Activated naive CD8-positive, alpha-beta T cell treated with anti-CD3 and anti-CD28 coated beads, Interleukin-2, amount 50 U/mL, for 24 hours (primary cell): Measurements from ENCODE around the gene PAPPA.

Experiments
- ATAC-seq: fragments of 150-1000 bp; cut with Tn5 transposase; one replicate; pipeline ENCODE4 v1.10.0; 2021
- DNase-seq: peaks from one replicate; pipeline ENCODE4 v3.0.0; 2021
- H3K27ac Mint-ChIP-seq: one replicate; pipeline ENCODE4 v1.8.0; 2021; ENCODE audit warnings: mild to moderate bottlenecking, mixed read lengths
- H3K27me3 Mint-ChIP-seq: one replicate; pipeline ENCODE4 v1.8.0; 2021; ENCODE audit warnings: mixed read lengths
- H3K36me3 Mint-ChIP-seq: one replicate; pipeline ENCODE4 v1.8.0; 2021; ENCODE audit warnings: low read depth, mixed read lengths
- H3K4me1 Mint-ChIP-seq: one replicate; pipeline ENCODE4 v1.8.0; 2021; ENCODE audit warnings: mixed read lengths
- H3K4me3 Mint-ChIP-seq: one replicate; pipeline ENCODE4 v1.8.0; 2021; ENCODE audit warnings: mild to moderate bottlenecking, moderate library complexity, mixed read lengths
- H3K9me3 Mint-ChIP-seq: one replicate; pipeline ENCODE4 v1.8.0; 2021; ENCODE audit warnings: mixed read lengths

PAPPA gene

DNA sequence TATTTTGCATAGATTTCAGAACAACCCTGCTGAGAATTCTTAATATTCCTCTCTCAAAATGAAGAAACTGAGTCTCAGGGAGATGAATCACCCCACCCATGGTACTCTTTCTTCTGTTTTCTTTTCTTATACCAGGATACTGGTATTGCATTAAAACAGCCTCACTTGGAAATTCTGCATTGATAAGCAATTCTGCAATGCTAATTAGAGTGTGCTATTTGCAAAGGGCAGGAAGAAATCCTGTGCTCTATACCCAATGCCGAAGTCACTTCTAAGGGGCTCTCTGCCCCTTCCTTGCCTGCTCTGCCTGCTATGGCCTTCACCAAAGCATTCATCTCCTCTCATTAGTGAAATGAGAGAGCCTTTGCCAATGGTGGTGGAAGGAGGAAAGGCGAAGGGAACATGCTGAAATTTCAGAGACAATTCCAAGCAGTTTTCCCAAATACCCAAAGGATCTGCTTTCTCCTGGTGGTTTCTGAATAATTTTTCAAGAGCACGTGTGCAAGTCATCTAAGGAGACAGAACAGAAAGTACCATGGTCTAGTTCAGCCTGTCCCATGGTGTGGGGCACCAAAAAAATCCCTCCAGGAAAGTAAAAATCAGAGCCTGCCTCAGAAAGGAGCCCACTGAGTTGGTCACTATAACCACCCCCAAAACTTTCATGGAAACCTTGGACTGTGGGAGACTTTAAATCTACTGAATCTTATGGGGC lies 156.5 kb downstream of the PAPPA start:
- Mint-ChIP-seq H3K9me3 (no peaks in the 10 kb centered on the region), H3K27me3 (peaks cover 2% of the 10 kb centered on the region), H3K4me3 (no peak overlapping the region), H3K4me1 (no peaks in the 10 kb centered on the region), H3K36me3 (no peaks in the 10 kb centered on the region), H3K27ac (no peak overlapping the region)
- no peak for DNase-seq
- no peak for ATAC-seq

DNA sequence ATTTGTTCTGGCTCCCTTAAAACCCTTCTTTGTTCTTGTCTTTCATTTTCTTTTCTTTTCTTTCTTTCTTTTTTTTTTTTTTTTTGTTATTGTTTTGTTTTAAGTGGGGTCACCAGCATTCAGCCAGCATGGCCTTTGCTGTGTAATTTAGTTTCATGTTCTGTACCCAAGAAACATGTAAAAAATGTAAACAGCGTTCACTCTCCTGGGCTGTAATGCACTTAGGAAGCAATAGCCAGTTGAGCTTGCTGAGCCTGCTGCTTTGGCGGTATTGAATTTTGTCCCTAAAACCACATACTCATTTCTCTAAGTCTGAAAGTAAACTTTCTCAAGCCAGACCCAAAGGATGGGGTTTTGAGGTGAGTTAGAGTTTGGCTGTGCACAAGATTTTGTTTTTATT lies 158.6 kb downstream of the PAPPA start:
- Mint-ChIP-seq H3K9me3 (no peaks in the 10 kb centered on the region), H3K4me1 (no peaks in the 10 kb centered on the region), H3K27me3 (peaks cover 2% of the 10 kb centered on the region), H3K4me3 (no peak overlapping the region), H3K27ac (no peak overlapping the region), H3K36me3 (no peaks in the 10 kb centered on the region)
- ATAC-seq (no peak), DNase-seq (no peak)

DNA sequence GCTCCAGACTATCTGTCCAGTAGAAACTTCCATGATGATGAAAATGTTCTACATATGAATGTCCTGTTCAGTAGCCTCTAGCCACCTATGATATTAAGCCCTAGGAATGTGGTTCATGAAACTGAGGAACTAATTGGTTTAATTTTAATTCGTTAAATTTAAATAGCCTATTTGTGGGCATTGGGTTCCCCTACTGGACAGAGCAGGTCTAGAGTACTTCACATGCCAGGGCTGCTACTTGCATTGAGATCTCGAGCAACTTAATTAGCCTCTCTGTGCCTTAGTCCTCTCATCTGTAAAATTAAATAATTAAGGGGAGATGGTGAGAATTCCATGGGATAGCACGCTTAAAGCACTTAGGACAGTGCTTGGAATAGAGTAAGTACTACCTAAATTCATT lies 160.0 kb downstream of the PAPPA start:
- ATAC-seq: no peak
- Mint-ChIP-seq H3K4me3 (no peak overlapping the region), H3K36me3 (no peaks in the 10 kb centered on the region), H3K27me3 (peaks cover 2% of the 10 kb centered on the region), H3K27ac (no peak overlapping the region), H3K9me3 (no peaks in the 10 kb centered on the region), H3K4me1 (no peaks in the 10 kb centered on the region)
- DNase-seq: no peak

DNA sequence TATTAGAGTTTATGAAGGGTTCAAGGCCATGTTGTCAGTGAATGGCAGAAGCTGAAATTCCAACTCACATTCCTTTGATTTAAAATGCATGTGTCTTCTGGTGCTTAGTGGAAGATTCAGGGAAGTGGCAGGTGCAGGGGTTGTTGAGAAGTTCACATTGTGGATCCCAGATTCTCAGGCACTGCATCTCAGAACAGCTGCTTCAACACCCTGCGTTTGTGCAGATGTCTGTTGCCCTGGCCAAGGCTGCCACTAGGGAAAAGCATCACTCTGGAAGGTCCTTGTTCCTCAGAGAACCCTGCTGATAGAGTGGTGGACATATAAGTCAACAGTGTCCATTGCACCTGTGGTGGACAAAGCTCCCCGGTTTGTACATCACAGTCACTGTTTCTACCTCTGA lies 162.7 kb downstream of the PAPPA start:
- ATAC-seq: no peak

DNA sequence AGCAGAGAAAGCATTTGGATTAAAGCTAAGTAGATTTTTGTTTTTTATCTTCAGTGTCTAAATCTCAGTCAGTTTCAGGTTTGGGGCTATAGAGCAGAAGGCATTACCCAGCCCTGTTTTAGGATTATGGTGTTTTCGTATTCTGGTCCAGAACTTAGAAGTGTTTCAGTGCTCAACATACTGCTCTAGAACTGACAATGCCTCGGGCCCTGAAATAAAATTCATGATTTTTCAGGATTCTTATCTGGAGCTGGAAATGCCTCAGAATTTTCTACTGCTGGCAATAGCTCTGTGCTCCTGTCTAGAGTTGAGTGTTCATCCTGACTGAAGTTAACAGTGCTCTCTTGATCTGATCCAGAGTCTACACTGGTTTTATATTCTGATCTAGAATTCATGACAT lies 163.9 kb downstream of the PAPPA start:
- Mint-ChIP-seq H3K4me1 (no peaks in the 10 kb centered on the region), H3K4me3 (no peak overlapping the region), H3K27me3 (no peaks in the 10 kb centered on the region), H3K36me3 (no peaks in the 10 kb centered on the region), H3K27ac (no peak overlapping the region), H3K9me3 (no peaks in the 10 kb centered on the region)
- DNase-seq (no peak), ATAC-seq (no peak)

More for the DNA sequence above, 162.7 kb downstream of the PAPPA start:
- H3K27me3 Mint-ChIP-seq: no peaks in the 10 kb centered on the region
- no peaks in the 10 kb centered on the region for H3K9me3 Mint-ChIP-seq
- H3K4me1 Mint-ChIP-seq: no peaks in the 10 kb centered on the region
- DNase-seq: no peak
- no peak overlapping the region for H3K27ac Mint-ChIP-seq
- H3K4me3 Mint-ChIP-seq: no peak overlapping the region
- H3K36me3 Mint-ChIP-seq: no peaks in the 10 kb centered on the region

DNA sequence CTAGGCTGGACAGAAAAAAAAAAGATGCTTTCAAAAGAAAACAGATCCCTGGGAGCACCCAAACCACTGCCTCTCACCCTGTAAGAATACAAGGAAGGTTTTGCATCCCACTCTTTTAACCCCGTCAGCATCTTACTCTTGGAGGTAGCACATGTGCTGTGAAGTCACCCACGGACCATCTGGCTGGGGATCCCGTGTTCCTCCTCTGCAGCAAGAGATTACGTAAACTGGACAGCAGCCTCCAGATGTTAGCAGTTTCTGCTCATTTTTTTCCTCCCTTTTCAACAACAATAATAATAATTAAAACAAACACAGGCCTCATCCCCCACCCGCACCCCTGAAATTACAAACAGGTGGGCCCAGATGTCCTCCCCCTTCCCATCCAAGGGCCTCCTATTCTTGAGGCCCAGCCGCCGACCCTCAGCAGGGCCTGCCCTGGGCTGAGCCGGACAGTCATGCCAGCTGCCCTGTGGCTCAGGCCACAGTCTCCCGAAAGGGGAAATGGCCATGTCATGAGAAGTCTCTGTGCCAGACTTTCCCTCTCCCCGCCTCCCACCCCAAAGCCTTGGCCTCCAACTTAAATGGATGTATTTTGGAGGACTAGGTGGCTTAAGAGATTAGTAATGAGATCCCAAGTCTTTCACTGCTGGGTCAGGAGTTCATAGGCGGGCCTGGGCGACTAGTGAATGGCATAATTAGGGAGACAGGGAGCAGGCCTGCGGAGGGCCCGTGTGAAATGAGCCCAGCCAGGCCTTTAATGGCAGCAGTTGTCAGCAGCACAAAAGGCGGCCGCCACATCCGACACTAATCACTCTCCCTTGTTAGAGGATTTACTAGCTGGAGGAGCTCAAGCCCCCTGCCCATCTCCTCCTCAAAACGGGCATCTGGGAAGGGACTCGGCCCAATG lies 165.1 kb downstream of the PAPPA start:
- no peak overlapping the region for H3K4me3 Mint-ChIP-seq
- H3K9me3 Mint-ChIP-seq: no peaks in the 10 kb centered on the region
- no peaks in the 10 kb centered on the region for H3K27me3 Mint-ChIP-seq
- H3K4me1 Mint-ChIP-seq: no peaks in the 10 kb centered on the region
- no peaks in the 10 kb centered on the region for H3K36me3 Mint-ChIP-seq
- ATAC-seq (no peak), DNase-seq (no peak)
- H3K27ac Mint-ChIP-seq: no peak overlapping the region

DNA sequence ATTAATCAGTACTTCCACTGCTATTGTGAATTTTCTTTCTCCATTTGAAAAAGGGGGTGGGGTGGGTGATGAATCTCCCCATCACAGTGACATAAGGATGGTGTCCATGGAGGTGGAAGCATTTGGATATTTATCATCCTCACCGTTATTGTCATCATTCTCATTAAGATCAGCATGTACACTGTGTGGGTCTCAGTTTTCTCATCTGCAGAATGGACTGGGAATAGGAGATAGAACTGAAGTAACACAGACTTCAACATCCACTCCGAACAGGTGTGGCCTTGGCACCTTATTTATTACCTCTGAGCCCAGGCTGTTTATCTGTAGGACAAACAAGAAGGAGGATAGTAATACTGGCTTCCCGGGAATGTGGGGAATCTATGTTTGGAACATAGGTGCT lies 165.9 kb downstream of the PAPPA start:
- H3K27ac Mint-ChIP-seq: no peak overlapping the region
- peaks cover under 1% of the 10 kb centered on the region for H3K27me3 Mint-ChIP-seq
- H3K36me3 Mint-ChIP-seq: no peaks in the 10 kb centered on the region
- H3K4me3 Mint-ChIP-seq: no peak overlapping the region
- ATAC-seq (no peak), DNase-seq (no peak)
- H3K9me3 Mint-ChIP-seq: no peaks in the 10 kb centered on the region
- no peaks in the 10 kb centered on the region for H3K4me1 Mint-ChIP-seq

DNA sequence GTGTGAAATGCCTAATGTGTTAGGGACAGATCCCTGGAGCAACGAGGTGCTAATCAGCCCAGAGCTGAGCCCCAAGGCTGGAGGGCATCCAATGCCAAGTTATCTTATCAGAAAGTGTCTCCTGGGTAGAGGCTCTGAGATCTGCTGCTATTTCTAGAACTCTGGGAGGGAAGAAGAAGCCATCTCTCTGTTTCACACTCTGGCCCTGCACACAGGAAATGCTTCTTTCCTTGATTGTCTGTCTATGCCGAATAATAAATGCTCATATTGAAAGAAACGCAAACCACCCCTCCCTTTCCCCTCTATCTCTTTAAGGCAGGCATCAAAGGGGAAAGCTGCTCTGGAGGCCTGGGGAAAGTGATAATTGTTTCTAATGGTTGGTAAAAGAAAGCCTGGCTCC lies 166.7 kb downstream of the PAPPA start:
- H3K4me1 Mint-ChIP-seq: no peaks in the 10 kb centered on the region
- H3K27ac Mint-ChIP-seq: no peak overlapping the region
- no peaks in the 10 kb centered on the region for H3K9me3 Mint-ChIP-seq
- H3K4me3 Mint-ChIP-seq: no peak overlapping the region
- no peaks in the 10 kb centered on the region for H3K36me3 Mint-ChIP-seq
- ATAC-seq: no peak
- no peak for DNase-seq
- H3K27me3 Mint-ChIP-seq: peaks cover 2% of the 10 kb centered on the region

DNA sequence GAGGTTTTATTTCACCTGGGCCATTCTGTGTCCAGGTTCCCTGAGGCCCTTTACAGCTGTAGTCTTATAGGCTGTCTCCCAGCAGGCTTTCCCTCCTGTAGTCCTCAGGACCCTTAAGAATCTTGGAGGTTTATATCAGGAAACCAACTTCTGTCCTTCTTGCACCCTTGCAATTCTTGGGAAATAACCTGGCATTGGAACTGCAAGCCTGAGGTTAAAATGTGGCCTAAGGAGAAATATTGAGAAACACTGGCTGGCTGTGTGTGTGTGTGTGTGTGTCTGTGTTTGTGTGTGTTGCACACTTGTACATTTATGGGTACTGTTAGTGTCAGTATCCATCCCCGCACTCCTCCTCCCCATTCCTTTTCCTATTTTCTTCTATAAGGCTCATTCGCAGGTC lies 168.9 kb downstream of the PAPPA start:
- Mint-ChIP-seq H3K27ac (no peak overlapping the region), H3K9me3 (no peaks in the 10 kb centered on the region), H3K36me3 (no peaks in the 10 kb centered on the region), H3K4me1 (no peaks in the 10 kb centered on the region), H3K4me3 (no peak overlapping the region), H3K27me3 (peaks cover 2% of the 10 kb centered on the region)
- DNase-seq (no peak), ATAC-seq (no peak)

DNA sequence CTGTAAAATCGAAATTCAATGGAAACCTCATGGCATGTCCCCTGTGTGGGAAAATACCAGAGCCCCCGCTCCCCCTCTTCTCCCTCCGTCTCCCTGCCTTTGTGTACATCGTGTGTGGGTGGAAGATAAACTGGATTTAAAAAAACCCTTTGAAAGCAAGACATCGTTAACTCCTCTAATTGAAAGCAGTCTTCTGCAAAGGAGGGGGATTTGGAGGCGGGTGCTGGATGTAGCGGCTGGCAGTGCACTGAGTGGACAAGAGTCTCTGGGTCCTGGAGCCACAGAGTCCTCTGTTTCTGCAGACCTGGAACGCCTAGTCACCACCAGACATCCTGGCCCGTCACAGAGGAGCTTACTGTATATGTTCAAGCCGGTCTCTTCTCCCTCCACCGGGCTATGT lies 169.4 kb downstream of the PAPPA start:
- no peak overlapping the region for H3K27ac Mint-ChIP-seq
- H3K9me3 Mint-ChIP-seq: no peaks in the 10 kb centered on the region
- H3K4me3 Mint-ChIP-seq: no peak overlapping the region
- DNase-seq (no peak), ATAC-seq (no peak)
- H3K4me1 Mint-ChIP-seq: no peaks in the 10 kb centered on the region
- peaks cover 2% of the 10 kb centered on the region for H3K27me3 Mint-ChIP-seq
- H3K36me3 Mint-ChIP-seq: no peaks in the 10 kb centered on the region

DNA sequence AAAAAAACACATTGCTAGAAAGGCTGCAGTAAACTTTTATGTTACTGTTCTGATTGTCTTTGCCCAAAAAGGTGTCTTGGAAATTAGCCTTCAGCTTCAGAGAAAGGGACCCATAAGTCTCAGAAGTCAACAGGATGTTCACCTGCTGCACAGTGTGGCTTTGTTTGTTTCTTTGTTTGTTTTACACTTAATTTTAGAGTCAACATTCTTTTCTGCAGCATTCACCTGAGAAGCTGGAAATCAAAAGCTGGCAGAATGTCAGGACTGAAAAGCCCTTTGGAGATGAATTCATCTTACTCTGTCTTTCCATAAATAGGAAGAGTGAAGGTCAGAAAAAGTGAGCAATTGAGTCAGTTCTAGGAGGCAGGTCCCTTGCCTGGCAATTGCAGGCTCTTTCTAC lies 170.0 kb downstream of the PAPPA start:
- Mint-ChIP-seq H3K27me3 (peaks cover 2% of the 10 kb centered on the region), H3K27ac (no peak overlapping the region), H3K36me3 (no peaks in the 10 kb centered on the region), H3K9me3 (no peaks in the 10 kb centered on the region), H3K4me3 (no peak overlapping the region), H3K4me1 (no peaks in the 10 kb centered on the region)
- DNase-seq (no peak), ATAC-seq (no peak)

DNA sequence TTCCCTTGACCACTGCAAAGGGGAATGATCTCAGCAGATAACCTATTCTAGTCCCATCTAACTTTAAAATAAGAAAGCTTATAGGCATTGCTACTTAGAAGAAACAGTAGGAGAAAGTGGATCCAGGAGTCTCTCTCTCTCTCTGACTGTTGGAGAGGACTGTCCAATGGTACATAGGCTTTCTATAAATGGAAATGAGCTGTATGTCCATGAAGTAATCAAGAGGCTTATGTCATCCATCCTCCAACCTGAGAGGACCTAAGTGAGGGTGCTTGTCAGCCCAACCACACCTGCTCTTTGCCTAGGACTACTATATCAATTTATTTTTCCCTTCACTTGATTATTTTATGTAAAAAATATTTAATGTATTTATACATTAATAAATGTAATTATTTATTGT lies 172.3 kb downstream of the PAPPA start:
- H3K9me3 Mint-ChIP-seq: no peaks in the 10 kb centered on the region

DNA sequence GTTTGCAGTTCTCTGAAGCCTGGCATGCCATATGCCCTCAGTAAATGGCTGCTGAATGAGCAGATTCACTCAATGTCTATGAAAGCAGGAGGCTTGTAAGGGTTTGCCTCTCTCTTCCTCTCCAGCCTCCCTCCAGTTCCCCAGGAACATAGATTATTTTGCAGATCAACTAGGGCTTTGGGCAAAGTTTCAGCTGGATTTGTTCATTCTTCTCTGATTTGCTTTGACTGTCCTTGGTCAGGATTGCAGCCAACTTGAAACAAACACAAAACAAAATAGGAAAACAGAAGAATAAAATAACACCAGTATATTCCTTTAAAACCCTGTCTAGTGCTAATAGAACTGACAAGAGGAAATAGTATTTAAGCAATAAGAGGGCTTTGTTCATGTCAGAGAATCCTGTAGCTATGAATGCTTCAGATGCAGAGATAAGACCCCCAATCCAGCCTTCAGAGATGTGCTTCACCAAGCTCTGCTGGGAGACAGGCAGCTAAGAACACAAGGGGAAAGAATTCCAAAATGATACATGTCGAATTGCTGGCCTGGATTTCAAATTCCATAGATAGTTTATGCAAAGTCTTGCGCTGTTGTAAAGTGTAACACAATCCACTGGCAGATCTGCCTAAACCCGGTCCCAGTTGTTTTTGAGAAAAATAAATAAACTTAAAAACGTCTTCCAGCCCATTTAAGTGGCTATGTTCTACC lies 174.3 kb downstream of the PAPPA start:
- no peaks in the 10 kb centered on the region for H3K9me3 Mint-ChIP-seq
- no peak for DNase-seq
- no peak overlapping the region for H3K4me3 Mint-ChIP-seq
- H3K36me3 Mint-ChIP-seq: no peaks in the 10 kb centered on the region
- H3K4me1 Mint-ChIP-seq: no peaks in the 10 kb centered on the region
- no peak overlapping the region for H3K27ac Mint-ChIP-seq
- H3K27me3 Mint-ChIP-seq: peaks cover 2% of the 10 kb centered on the region
- ATAC-seq: no peak

More for the DNA sequence above, 172.3 kb downstream of the PAPPA start:
- DNase-seq: no peak
- Mint-ChIP-seq H3K27ac (no peak overlapping the region), H3K36me3 (no peaks in the 10 kb centered on the region), H3K4me1 (no peaks in the 10 kb centered on the region), H3K4me3 (no peak overlapping the region), H3K27me3 (peaks cover 2% of the 10 kb centered on the region)
- ATAC-seq: no peak

DNA sequence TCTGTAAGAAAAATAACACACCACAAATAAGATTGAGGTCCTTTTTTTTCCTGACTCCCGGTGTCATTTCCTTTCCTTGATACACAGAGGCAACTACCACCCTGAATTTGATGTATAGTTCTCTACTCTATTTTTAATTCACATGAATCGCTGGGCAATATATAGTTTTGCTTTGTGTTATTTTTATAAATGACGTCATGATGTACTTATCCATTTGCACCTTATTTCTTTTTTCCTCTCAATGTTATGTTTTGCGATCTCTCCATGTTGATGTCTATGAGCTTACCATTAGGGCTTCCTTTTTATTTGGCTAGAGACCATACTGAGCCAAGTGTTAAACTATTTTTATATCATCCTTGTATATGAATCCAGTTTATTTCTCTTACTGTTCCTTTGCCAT lies 175.9 kb downstream of the PAPPA start:
- H3K4me1 Mint-ChIP-seq: no peaks in the 10 kb centered on the region
- no peak for ATAC-seq
- no peaks in the 10 kb centered on the region for H3K36me3 Mint-ChIP-seq

DNA sequence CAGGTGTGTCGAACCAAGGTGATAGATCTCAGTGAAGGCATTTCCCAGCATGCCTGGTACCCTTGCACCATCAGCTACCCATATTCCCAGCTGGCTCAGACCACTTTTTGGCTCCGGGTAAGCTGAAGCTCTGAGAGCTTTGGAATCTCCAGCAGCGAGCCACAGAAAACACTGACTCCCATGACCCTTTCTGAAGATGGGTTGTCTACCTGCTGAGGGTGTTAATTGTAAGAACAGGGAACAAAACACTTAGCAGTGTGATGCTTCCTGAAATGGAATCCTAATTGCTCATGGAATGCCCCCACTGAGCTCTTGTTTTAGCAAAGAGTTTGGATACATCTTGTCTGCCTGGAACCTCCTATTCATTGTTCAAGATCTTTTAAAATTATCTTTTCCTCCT lies 177.7 kb downstream of the PAPPA start:
- Mint-ChIP-seq H3K4me3 (no peak overlapping the region), H3K4me1 (no peaks in the 10 kb centered on the region), H3K27ac (no peak overlapping the region), H3K9me3 (no peaks in the 10 kb centered on the region), H3K36me3 (no peaks in the 10 kb centered on the region), H3K27me3 (peaks cover 2% of the 10 kb centered on the region)
- DNase-seq (no peak), ATAC-seq (no peak)

More for the DNA sequence above, 175.9 kb downstream of the PAPPA start:
- Mint-ChIP-seq H3K9me3 (no peaks in the 10 kb centered on the region), H3K4me3 (no peak overlapping the region), H3K27me3 (peaks cover 4% of the 10 kb centered on the region), H3K27ac (no peak overlapping the region)
- no peak for DNase-seq
